ENCODE results near the gene NOL4L. TPM values are rescaled to one million over a fixed set of nuclear protein-coding genes. Genes with fewer than 3 reads are reported as not detected.

NOL4L gene
- polyA plus RNA-seq, 1 donor (not counting 4 experiments of a cell fraction or from before 2014, with no cell fraction given) = 1.0 TPM

DNA sequence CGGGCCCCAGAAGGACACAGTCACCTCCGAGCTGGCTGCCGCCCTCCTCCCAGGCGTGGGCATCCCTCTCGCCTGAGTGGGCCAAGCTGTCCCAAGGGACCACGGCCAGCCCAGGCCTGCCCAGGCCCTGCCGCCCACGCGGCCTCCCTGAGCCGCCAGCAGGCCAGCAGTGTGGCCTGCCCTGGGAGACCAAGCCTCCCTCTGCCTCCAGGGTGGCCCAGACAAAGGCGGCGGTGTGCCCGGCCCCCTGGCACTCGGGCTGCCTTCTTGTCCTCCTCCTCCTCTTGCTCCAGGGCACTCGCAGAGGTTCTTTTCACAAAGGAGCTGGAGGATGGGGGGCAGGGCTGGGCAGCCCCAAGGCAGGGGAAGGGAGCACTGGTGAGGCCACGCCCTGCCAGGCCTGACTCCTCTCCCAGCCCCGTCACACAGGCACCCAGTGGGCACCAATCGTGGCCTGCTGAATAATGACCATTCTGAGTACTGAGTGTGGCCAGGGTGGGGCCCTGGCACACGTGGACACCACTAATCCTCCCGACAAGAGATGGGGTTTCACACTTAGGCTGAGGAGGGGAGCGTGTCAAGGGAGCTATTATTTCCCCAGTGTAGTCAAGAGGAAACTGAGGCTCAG is 25.3 kb downstream of the NOL4L start:
- H3K9me3 ChIP-seq (ENCODE audit: control insufficient read depth, low read depth, low read length) = no peaks in the 10 kb centered on the region
- H3K27me3 ChIP-seq (ENCODE audit: control insufficient read depth, extremely low read depth, insufficient read depth, low read length) = peaks cover 41% of the 10 kb centered on the region
- FAIRE-seq = no peak
- dilution Hi-C loops (cut with MboI; ENCODE audit: extremely low pct_ligation_motif_present, low sequenced_read_pairs) = no loop called here
- no peak overlapping the region for H3K27ac ChIP-seq (ENCODE audit: control insufficient read depth, insufficient read depth, low read length)
- H3K79me2 ChIP-seq (ENCODE audit: control insufficient read depth, insufficient read depth, low read length) = no peaks in the 10 kb centered on the region
- no peaks in the 10 kb centered on the region for H3K9me1 ChIP-seq (ENCODE audit: control insufficient read depth, extremely low read depth, insufficient read depth, low read length)
- DNase-seq (ENCODE audit: low read depth, low spot score) = no peak
- no peak overlapping the region for H3K4me3 ChIP-seq (ENCODE audit: control insufficient read depth in 2 of 3, extremely low read depth in 1 of 3, insufficient read depth in 2 of 3, low read depth in 1 of 3, low read length in 3 of 3)
- peaks cover 2% of the 10 kb centered on the region for H4K20me1 ChIP-seq (ENCODE audit: control insufficient read depth, extremely low read depth, insufficient read depth, low read length)
- no peak overlapping the region for H2AFZ ChIP-seq (ENCODE audit: control insufficient read depth, low read length)
- no peaks in the 10 kb centered on the region for H3K4me1 ChIP-seq (ENCODE audit: control insufficient read depth, extremely low read depth, insufficient read depth, low read length)
- no peaks in the 10 kb centered on the region for H3K36me3 ChIP-seq (ENCODE audit: control insufficient read depth in 2 of 2, extremely low read depth in 1 of 2, insufficient read depth in 2 of 2, low read length in 2 of 2)
- TF ChIP-seq CTCF (optimal IDR thresholded peaks at IDR 0.05 in 1 of 3, IDR thresholded peaks at IDR 0.05 in 1 of 3, conservative IDR thresholded peaks at IDR 0.05 in 1 of 3; ENCODE audit: extremely low read depth in 1 of 3, insufficient read depth in 2 of 3, low read length in 3 of 3) (no peak), EZH2 (IDR thresholded peaks at IDR 0.05; ENCODE audit: low read length) (no peak)
- H3K4me2 ChIP-seq (ENCODE audit: control insufficient read depth, extremely low read depth, insufficient read depth, low read depth, low read length) = no peak overlapping the region
- no peak overlapping the region for H3K9ac ChIP-seq (ENCODE audit: control insufficient read depth, extremely low read depth, insufficient read depth, low read length)

GRCh38 chr20:32559205-32559752 is 25.9 kb downstream of the NOL4L start:
- Histone ChIP-seq H2AFZ (ENCODE audit: control insufficient read depth, low read length) (no peak overlapping the region), H3K4me1 (ENCODE audit: control insufficient read depth, extremely low read depth, insufficient read depth, low read length) (no peaks in the 10 kb centered on the region), H3K79me2 (ENCODE audit: control insufficient read depth, insufficient read depth, low read length) (no peaks in the 10 kb centered on the region), H3K9me1 (ENCODE audit: control insufficient read depth, extremely low read depth, insufficient read depth, low read length) (no peaks in the 10 kb centered on the region), H3K9ac (ENCODE audit: control insufficient read depth, extremely low read depth, insufficient read depth, low read length) (no peak overlapping the region), H3K9me3 (ENCODE audit: control insufficient read depth, low read depth, low read length) (no peaks in the 10 kb centered on the region), H4K20me1 (ENCODE audit: control insufficient read depth, extremely low read depth, insufficient read depth, low read length) (peaks cover 2% of the 10 kb centered on the region), H3K27ac (ENCODE audit: control insufficient read depth, insufficient read depth, low read length) (no peak overlapping the region), H3K27me3 (ENCODE audit: control insufficient read depth, extremely low read depth, insufficient read depth, low read length) (peaks cover 41% of the 10 kb centered on the region), H3K4me3 (ENCODE audit: control insufficient read depth in 2 of 3, extremely low read depth in 1 of 3, insufficient read depth in 2 of 3, low read depth in 1 of 3, low read length in 3 of 3) (no peak overlapping the region), H3K4me2 (ENCODE audit: control insufficient read depth, extremely low read depth, insufficient read depth, low read depth, low read length) (no peak overlapping the region), H3K36me3 (ENCODE audit: control insufficient read depth in 2 of 2, extremely low read depth in 1 of 2, insufficient read depth in 2 of 2, low read length in 2 of 2) (no peaks in the 10 kb centered on the region)
- TF ChIP-seq EZH2 (IDR thresholded peaks at IDR 0.05; ENCODE audit: low read length) (no peak), CTCF (optimal IDR thresholded peaks at IDR 0.05 in 1 of 3, IDR thresholded peaks at IDR 0.05 in 1 of 3, conservative IDR thresholded peaks at IDR 0.05 in 1 of 3; ENCODE audit: extremely low read depth in 1 of 3, insufficient read depth in 2 of 3, low read length in 3 of 3) (no peak)
- dilution Hi-C loops (cut with MboI; ENCODE audit: extremely low pct_ligation_motif_present, low sequenced_read_pairs) = no loop called here
- FAIRE-seq = no peak
- no peak for DNase-seq (ENCODE audit: low read depth, low spot score)

Data from keratinocyte (primary cell).